Retinal pigment epithelial cell (primary cell): ENCODE measurements around the gene GRM4.

ENCODE experiments used
- DNase-seq: peaks from one replicate; pipeline ENCODE4 v3.0.0-alpha.2; 2010; ENCODE audit warnings: low read depth
- H3K4me3 ChIP-seq: 2 replicates; pipeline ENCODE4 v1.5.1; 2011; ENCODE audit warnings: mild to moderate bottlenecking, low read length, control low read depth, moderate library complexity
- CTCF ChIP-seq: conservative IDR thresholded peaks from 2 replicates; pipeline ENCODE4 v1.5.1; 2011; ENCODE audit warnings: low read depth, low read length, control low read depth, inconsistent platforms

GRM4 gene

GRCh38 chr6:34027445-34027936, 118.4 kb downstream of the GRM4 start:
- DNase-seq = no peak
- peak; percentile 76 for TF ChIP-seq CTCF
- no peak overlapping the region for H3K4me3 ChIP-seq

DNA sequence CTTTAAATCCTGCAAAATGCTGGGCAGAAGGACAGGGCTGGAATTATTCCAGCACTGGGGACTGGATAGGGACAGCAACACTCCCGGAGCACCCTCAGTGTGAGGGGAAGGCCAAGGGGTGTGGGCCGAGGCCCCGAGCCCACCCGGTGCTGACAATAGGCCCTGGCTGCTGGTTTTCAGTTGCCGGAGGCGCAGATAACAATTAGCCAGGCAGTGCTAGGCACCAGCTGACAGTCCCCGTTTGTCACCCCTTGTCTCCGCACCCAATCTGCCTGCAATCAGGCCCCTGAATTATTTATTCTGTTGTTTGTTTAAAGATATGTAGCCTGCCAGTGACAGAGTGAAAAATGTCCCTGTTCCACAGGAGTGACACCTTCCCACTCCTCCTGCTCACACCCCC, 120.0 kb downstream of the GRM4 start:
- no peak overlapping the region for H3K4me3 ChIP-seq
- no peak for DNase-seq
- no peak for TF ChIP-seq CTCF

DNA sequence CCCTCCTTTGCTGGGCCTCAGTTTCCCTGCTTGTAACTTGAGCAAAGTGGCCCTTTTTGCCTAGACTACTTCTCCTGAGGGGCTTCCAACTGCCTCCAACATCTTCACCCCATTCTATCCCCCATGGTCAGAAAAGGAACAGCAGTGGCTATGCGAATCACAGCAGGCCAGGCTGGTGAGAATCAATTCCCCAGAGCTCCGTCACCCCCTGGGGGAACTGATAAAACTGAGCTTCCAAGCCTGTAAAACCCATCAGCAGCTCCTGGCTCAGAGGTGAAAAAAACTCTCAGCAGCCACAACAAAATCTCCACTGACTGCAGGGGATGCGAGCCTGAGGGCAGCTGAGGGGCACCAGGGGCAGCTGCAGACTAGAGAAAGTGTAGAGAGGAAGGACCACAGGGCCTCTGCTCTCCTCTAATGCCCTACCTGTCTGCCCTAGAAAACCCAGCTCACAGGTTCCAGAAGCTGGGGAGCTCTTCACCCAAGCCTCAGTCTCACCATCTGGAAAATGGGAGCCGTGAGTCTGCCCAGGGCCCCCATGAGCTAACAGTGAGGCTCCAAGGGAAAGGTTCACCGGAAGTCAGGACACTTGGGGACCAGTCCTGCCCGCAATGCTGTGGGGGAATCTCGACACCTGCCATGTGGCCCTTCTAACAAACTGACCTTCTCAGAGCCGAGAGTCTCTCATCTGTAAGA, 120.6 kb downstream of the GRM4 start:
- no peak overlapping the region for H3K4me3 ChIP-seq
- no peak for TF ChIP-seq CTCF
- no peak for DNase-seq

DNA sequence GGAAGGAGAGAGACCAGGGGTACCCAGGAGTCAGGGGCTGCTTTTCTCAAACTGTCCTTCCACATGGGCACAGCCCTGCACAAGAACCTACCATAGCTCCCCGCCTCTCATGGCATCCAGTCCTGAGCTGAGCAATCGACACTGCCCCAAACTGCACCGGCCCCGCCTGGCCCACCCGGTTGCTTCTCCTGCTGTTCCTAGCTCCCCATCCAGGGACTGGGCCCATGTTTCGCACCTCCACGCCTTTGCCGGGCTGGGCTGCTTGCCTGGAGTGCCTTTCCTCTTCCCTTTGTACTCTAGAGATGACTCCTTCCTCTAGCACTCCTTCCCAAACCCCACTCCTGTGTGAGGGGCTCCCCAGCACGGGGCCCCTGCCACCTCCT, 123.0 kb downstream of the GRM4 start:
- H3K4me3 ChIP-seq = no peak overlapping the region

DNA sequence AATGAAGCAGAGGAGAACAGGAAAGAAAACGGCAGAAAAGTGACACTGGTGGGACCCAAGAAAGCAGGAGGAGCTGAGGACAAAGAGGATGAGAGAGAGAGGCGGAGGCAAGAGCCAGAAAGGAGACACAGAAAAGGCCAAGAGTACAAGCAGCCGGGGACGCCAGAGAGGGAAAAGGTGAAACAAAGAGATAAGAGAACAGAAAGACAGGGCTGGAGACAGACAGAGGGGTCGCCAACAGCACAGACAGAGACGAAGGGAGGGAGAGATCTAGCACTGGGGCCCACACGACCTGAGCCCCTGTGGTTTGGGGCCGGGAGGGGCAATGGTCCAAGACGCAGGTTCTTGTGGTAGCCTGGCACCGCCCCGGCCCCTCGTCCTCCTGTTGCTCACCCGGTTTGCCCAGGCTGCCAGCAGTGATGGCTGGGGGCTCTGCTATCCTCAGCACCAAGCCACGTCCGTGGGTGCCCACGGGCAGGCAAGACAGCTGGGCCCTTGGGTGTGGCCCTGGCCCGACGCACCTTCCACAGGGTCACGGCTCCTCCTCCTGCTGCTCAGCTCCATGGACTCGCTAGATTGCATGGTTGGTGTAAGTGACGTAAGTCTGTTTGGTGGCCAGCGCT, 123.5 kb downstream of the GRM4 start:
- H3K4me3 ChIP-seq = no peak overlapping the region
- no peak for DNase-seq
- no peak for TF ChIP-seq CTCF

More for the DNA sequence above, 123.0 kb downstream of the GRM4 start:
- no peak for TF ChIP-seq CTCF
- DNase-seq = no peak

GRCh38 chr6:34021554-34022190, 124.2 kb downstream of the GRM4 start:
- H3K4me3 ChIP-seq = no peak overlapping the region
- DNase-seq = no peak
- no peak for TF ChIP-seq CTCF
